ENCODE results near the gene TTC22.

TTC22 gene

DNA sequence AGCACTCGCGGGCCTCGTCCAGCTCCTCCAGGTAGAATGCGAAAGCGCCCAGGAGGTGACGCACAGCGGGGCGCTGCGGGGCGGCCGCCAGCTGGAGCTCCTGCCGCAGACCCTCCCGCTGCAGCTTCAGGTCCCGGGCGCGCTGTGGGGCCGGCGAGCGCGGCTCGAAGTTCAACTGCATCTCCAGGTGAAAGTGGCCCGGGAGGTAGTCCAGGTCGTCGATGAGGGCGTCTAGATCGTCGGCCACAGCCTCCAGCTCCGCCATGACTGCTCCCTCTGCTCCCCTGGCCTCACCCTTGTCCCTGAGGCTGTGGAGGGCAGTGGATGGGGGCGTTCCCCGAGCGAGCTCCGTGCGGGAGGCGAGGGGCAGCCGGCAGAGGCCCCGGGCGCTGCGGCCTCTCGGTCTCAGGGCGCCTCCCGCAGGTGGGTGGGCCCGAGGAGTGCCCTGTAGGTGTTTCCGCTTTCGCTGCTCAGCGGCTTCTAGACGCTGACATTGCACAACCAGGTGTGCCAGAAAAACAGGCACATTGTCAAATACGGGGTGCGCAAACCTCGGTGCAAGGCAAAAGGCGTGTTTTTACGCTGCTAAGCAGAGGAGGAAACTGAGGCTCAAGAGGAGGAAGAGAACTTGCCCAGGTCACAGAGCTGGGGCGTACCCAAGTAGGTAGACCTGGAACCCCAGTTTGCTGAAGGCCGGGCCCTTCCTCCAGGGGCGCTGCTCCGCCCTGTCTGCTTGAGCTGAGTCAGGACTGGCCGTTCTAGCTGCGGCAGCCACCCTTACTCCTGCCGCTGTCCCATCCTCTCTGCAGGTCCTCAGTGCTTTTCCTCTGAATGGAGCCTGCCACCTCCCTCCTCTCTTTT is at the start of gene TTC22:
Gene TTC22 (minus strand): TSS at position 425 of the 861 bp plus-strand sequence. CDS start 160 bp downstream, at position 265.
- DNase-seq: no peak

DNA sequence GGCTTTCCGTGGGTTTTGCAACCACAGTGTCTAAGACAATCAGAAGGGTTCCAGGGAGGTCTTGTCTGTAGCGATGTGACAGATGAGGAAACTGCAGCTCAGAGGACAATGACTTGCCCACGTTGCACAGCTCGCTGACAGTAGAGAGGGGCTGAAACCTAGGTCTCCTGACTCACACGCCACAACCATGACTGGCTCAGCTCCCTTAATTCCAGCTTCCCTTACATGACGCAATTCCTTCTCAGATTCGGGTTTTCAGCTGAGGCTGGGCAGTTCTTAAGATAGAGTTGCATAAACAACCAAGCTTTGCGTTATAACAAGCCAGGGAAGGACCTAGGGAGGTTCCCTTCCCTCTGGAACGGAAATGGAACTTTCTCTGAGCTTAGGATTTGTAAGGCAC is 49.6 kb upstream of the TTC22 start:
- no peak for DNase-seq

DNA sequence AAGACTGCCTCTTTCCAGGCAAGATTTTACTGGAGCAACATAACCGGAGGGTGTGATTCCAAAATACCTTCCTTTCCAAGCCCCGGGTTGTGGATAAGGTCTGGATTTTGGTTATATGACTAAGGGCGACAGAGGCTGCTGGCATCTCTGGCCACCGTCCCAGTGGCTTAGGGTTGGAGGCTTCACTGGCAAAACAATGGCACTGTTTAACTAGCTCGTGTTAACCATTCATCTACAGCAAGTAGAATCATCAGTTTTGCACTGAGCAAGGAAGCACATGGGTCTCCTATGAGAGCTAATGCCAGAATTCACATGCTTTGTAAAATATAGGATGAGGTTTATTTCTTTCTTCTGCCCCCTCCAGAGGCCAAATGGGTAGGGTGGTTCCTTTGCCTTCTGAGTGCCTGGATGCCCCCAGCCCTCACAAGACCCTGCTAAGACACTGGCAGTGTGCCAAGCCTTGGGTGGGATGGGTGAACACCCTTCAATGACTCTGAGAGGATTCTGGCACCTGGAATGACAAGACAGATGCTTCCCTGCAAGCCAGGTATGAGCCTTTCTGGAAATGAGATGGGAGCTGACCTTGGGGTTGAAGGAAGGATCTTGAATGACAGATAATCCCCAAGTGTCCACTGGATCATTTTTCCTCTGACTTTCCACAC is 49.1 kb upstream of the TTC22 start:
- DNase-seq: no peak

GRCh38 chr1:54849219-54850068 is 48.3 kb upstream of the TTC22 start:
- DNase-seq: no peak

- DNase-seq: no peak
These were observed 47.2 kb upstream of the TTC22 start for GRCh38 chr1:54848134-54848948.

GRCh38 chr1:54846716-54847284 is 45.7 kb upstream of the TTC22 start:
- no peak for DNase-seq

DNA sequence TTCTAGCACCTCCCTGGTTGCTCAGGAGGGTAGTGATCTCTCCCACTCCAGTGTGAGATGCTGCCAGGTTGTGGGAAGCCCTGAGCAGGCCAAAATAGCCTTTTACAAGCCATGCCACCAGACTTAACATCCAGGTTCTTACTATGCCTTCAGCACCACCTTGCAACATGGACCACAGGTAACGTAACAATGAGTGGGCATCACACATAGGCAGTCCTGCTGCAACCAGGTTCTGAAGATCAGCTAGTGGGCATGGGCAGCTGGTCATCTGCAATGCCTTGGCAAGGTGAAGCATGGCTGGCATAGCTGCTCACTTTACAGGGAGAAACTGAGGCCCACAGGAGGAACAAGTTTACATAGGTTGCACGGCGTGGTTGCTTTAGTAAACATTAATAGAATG is 45.2 kb upstream of the TTC22 start:
- no peak for DNase-seq

DNA sequence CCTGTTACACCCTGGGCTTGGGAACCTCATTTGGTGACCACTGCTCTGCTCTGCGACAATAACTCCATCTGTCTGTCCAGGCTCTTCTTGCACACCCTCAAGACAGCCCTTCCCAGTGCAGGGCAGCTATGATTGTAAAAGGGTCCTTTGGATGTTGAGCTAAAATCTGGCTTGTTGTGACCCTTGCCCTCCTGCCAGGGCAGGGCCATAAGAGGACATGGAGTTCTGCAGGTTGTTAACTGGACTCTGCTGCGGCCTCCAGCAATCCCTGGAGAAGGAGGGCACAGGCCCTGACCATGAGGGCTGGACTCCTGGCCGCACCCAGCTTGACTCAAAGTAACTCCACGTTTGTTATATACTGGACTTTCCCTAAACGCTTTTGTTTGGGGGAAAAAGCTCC is 44.6 kb upstream of the TTC22 start:
- no peak for DNase-seq

- no peak for DNase-seq
These were observed 43.4 kb upstream of the TTC22 start for GRCh38 chr1:54844564-54844963.

- DNase-seq: no peak
These were observed 42.3 kb upstream of the TTC22 start for GRCh38 chr1:54843449-54843848.

DNA sequence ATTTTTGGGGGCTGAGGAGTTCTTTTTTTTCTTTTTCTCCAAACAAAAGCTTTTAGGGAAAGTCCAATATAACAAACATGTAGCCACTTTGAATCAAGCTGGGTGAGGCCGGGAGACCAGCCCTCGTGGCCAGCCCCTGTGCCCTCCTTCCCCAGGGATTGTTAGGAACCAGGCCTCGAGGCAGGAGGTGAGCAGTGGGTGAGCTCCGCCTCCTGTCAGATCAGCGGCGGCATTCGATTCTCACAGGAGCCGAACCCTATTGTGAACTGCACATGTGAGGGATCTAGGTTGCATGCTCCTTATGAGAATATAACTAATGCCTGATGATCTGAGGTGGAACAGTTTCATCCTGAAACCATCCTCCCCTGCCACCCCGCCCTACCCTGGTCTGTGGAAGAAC is 41.8 kb upstream of the TTC22 start:
- no peak for DNase-seq

GRCh38 chr1:54842206-54842915 is 41.2 kb upstream of the TTC22 start:
- no peak for DNase-seq

- no peak for DNase-seq
These were observed 38.7 kb upstream of the TTC22 start for GRCh38 chr1:54839824-54840223.

DNA sequence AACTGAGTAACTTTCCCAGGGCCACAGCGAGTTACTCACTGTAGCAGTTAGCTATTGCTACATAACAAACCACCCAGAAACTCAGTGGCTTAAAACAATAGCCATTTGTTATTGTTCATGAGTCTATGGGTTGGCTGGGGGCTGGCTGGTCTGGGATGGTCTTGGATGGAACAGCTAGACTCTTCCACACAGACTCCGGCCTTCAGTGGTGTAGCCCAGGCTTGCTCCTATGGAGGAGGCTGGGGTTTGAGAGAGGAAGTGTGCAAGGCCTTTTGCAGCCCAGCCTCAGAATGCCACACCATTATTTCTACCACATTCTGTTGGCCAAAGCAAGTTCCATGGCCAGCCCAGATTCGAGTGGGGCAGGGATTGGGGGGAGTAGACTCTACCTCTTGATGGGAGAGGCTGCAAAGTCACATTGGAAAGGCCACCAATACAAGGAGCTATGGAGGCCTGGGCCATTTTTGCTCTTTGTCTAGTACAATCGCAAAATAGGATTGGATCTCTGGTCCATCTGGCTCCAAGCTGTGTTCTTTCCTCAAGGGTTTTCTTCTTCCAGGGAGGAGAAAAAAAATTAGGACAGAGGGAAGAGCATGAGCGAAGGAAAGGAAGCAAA is 37.5 kb upstream of the TTC22 start:
- DNase-seq: no peak

GRCh38 chr1:54837002-54837853 is 36.1 kb upstream of the TTC22 start:
- DNase-seq: no peak

GRCh38 chr1:54836594-54836993 is 35.5 kb upstream of the TTC22 start:
- DNase-seq: no peak

GRCh38 chr1:54835970-54836369 is 34.8 kb upstream of the TTC22 start:
- peak; percentile 18 for DNase-seq

GRCh38 chr1:54835131-54835898 is 34.2 kb upstream of the TTC22 start:
- DNase-seq: no peak

DNA sequence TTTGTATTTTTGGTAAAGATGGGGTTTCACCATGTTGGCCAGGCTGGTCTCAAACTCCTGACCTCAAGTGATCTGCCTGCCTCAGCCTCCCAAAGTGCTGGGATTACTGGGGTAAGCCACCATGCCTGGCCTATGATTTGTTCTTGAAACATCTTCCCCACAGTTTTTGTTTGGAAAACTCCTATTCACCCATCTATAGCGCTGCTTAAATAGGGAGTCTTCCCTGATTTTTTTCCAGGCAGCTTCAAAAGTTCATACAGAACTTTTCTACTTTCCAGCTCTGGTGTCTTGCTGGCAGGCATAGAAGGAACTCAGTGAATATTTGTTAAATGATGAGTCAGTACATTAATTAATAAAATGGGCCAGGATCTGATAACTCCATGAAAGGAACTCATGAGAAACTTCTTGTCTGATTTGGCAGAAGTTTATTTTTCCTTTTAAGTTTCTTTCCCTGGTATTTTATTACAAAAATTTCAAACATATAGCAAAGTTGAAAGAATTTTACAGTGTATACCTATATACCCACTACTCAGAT is 33.0 kb upstream of the TTC22 start:
- DNase-seq: no peak
